ENCODE measurements around the gene ADGRF4.
"Not testable (repeated sequence)": the region's sequence is repeated elsewhere in the genome, so short reads cannot be mapped to it uniquely, and the experiment has no call there.

Gene ADGRF4

DNA sequence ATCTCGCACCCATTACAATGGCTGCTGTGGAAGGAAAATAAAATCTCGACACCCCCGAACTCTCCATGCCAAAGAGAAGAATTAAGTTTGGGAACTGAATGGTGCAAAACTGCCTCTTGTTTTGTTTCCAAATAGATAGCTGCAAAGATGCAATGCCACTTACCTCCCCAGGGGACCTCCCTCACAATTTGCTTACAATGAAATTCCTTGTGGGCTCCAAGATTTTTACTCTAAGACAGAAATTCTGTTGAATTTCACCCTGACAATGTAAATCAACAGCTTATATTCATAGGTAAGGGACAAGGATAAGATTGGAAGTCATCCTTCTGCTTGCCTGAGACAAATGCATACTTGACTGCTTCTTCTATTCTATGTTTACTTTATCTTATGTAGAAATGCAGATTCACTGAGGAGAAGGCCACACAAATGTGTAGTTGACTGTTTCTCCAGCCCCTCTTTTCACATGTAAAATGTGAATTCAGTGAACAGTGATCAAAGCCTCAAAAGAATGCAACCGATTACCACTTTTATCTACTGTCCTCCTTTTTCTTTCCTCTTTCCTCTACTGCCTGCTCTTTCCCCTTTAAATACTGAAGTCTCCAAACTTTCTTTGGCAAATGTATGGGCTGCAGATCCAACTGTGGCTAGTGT lies 36.6 kb downstream of the ADGRF4 start:
- DNase-seq (ENCODE audit: low read depth), result no peak

DNA sequence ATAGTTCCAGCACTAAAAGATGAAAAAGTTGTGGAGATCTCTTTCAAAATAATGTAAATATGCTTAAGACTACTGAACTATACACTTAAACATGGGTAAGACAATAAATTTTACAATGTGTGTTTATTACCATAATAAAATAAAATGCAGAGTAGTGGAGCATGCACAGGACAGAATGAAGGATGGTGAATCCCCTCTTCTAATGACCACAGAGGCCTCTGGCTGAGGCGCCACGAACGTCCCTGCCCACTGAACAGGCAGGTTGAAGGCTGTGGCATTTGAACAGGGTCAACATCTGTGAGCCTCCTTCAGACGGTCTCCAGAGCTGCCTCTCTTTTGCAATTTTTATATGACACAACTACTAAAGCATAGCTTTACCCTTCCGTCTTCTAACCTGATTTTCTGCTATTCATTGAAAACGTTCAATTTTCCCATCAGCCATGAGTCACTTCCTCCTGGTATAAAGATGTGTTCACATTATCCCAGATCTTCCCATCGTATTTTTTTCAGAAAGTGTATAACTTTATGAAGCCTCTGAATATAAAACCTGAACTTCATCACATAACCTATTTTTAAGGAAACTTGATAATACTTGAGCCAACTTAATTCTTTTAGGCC lies 37.8 kb downstream of the ADGRF4 start:
- no peak for DNase-seq (ENCODE audit: low read depth)

DNA sequence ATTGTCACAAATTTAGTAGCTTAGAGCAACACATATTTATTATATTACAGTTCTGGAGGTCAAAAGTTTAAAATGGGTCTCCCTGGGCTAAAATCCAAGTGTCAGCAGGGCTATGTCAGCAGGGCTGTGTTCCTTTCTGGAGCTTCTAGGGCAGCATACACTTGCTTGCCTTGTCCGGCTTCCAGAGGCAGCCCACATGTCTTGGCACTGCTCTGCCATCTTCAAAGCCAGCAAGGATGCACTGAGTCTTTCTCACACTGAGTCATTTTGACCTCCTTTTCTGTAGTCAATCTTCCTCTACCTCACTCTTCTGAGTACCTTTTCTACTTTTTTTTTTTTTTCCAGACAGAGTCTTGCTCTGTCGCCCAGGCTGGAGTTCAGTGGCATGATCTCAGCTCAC lies 39.0 kb downstream of the ADGRF4 start:
- no peak for DNase-seq (ENCODE audit: low read depth)

DNA sequence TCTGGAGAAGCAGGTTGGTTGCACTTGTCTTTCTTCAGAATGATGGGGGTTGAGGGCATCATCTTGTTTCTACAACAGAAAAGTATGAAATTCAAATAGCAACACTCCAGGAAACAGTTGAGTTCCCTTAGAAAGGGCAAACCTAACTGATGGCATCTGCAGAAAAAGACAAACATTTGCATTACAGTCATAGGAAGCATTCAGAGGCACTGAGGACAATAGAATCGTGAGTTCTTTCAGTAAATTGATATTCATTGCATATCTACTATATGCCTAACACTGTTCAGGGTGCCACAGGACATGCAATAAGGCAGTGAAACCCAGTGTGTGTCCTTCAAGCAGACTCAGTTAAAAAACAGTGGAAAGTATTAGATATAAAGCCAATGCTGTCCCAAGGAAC lies 42.3 kb downstream of the ADGRF4 start:
- no peak for DNase-seq (ENCODE audit: low read depth)

DNA sequence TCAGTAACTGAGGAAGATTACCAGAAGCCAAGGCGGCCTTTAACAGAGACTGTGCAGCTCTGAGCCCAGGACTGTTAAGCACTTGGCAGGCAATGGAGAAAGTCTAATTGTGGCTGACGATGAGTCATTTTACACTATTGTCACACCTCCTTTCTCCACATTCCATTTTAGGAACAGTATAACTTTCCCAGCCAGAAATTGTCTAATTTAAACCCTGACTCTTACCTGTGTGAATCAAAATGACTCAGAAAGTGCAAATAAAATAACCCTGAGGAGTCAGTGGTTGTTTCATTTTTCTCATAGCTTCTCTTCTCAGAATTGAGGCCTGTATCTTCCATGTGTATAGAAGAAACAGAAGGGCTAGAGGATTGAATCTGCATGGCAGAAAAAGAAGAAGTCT lies 43.4 kb downstream of the ADGRF4 start:
- DNase-seq (ENCODE audit: low read depth), result no peak

DNA sequence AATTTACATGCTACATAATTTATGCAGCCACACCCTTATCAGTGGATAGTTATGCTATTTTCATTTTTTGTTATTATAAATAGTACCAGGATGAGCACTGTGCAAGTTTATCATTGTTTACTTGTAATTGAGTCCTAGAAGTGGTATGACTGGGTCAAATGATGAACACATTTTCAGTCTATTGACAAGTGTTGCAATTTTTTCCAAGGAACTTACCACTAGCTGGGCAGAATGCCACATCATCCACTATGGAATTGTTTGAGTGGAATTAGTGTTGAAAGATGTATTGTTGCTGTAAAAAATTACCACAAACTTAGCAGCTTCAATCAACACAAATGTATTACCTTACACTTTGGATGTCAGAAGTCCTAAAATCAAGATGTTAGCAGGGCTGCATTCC lies 45.4 kb downstream of the ADGRF4 start:
- DNase-seq (ENCODE audit: low read depth), result no peak

DNA sequence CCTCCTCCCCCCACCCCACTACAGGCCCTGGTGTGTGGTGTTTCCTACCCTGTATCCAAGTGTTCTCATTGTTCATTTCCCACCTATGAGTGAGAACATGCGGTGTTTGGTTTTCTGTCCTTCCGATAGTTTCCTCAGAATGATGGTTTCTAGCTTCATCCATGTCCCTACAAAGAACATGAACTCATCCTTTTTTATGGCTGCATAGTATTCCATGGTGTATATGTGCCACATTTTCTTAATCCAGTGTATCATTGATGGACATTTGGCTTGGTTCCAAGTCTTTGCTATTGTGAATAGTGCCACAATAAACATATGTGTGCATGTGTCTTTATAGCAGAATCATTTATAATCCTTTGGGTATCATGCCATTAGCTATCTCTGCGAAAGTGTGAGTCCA lies 46.9 kb downstream of the ADGRF4 start:
- not testable (repeated sequence) for DNase-seq (ENCODE audit: low read depth)

DNA sequence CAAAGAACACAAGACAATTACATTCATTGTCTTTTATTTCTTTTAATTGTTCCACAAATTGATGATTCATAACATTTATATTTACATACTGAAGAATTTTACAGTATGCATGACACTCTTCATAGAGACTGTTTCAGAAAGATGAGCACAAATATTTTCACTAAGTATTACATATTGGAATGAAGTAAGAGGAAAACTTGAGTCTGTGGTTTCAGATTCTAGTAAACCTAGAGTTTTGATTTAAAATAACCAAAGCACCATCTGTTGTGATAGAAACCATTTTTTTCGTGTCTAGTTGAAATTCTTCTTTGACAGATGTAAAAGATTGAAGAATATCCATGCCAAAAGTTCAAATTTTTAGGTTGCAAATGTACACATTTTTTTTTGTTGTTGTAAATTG lies 51.4 kb downstream of the ADGRF4 start:
- DNase-seq (ENCODE audit: low read depth), result no peak

DNA sequence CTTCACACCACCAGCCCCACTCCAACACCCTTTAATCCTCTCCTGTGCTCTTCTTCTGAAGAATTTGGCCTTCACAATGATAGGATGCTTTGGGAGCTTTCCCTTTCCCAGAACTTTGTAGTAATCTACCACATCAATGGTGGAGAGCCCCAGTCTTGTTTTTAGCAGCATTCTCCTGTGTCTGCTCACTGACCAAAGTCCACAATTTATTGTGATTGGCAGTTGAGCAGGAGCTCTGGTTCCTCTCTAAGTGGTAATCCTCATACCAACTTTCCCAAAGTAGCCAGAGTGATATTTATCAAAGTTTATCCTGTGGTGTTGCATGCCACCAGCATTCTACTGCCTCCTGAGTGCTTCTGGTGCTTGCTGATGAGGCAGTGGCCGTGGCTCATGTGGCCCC lies 54.4 kb downstream of the ADGRF4 start:
- no peak for DNase-seq (ENCODE audit: low read depth)

DNA sequence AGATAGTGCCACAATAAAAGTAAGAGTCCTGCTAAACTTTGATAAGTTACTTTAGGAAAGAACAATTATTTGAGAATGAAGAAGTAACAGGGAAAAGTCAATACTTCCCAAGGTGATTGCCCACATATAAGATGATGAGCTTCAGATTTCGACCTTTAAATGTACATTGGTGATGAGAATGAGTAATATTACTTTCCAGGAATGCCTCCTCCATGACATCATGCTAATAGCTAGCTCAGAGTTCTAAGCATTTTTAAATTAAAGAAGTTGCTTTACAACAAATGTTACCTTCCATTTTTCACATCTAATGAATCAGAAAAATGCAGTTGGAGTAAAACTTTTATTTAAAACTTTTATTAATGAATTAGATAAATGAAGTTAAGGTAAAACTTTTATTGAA lies 61.0 kb downstream of the ADGRF4 start:
- no peak for DNase-seq (ENCODE audit: low read depth)

DNA sequence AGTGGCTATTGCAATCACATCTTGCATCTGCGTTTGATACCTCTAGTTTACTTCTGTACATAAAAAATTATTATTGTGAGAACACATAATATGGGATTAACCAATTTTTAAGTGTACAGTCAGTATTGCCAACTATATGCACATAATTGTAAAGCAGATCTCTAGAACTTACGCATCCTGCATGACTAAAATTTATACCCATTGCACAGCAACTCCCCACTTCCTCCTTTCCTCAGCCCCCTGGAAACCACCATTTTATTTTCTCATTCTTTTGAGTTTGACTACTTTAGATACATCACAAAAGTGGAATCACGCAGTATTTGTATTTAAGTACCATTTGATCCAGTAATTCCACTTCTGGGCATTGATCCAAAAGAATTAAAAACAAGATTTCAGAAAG lies 64.1 kb downstream of the ADGRF4 start:
- DNase-seq (ENCODE audit: low read depth), result no peak

DNA sequence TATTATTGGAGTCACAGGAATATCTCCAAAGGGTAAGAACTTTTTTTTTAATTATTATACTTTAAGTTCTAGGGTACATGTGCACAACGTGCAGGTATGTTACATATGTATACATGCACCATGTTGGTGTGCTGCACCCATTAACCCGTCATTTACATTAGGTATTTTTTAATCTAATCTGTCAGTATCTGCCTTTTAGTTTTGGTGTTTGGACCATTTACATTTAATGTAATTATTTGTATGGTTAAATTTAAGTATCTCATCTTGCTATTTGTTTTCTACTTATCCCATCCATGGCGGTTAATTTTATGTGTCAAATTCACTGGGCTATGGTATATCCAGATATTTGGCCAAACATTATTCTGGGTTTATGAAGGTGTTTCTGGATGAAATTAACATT lies 68.1 kb downstream of the ADGRF4 start:
- no peak for DNase-seq (ENCODE audit: low read depth)

DNA sequence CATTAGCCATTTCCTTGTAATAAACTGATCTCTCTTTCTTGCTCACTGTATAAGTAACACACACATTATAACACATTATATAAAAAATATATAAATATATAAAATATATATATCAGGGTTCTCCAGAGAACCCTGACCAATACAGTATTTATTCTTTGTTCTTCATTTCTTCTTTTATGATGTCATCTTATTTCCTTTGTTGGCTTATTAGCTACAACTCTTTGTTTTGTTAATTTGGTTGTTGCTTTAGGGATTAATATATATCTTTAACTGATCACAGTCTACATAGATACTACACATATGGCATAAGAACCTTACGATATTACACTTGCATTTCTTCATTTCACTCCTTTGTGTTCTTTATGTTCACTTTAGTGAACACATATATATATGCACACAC lies 68.7 kb downstream of the ADGRF4 start:
- no peak for DNase-seq (ENCODE audit: low read depth)

DNA sequence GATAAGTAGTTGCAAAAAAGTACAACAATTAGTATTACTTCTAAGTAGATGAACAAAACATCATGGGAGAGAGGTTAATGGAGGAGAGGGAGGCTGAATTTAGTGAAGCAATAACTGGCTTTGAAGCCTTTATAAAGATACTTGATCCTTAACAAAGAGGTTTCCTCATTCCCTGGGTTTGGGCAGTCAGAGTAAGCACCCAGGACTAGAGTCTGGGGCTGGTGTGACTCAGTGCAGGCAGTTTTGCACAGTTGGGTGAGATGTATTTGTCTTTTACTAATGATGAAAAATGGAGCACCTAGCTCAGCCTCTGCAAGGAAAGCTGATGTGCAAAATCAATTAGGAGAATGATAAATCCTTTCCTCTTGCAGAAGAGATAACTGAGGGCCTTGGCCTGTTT lies 71.6 kb downstream of the ADGRF4 start:
- no peak for DNase-seq (ENCODE audit: low read depth)
